ENCODE measurements around the gene PNPLA8. TPM values are rescaled to one million over a fixed set of nuclear protein-coding genes. Genes with fewer than 3 reads are reported as not detected.
"Not testable (repeated sequence)": the region's sequence is repeated elsewhere in the genome, so short reads cannot be mapped to it uniquely, and the experiment has no call there.

Gene PNPLA8
- total RNA-seq, 1 donor from 2014 or later: 16.2 TPM

GRCh38 chr7:108511939-108512338 is 14.0 kb downstream of the PNPLA8 start:
- H3K9me3 ChIP-seq (ENCODE audit: control insufficient read depth in 3 of 3, low read length in 3 of 3): no peaks in the 10 kb centered on the region

GRCh38 chr7:108504576-108504975 is 21.4 kb downstream of the PNPLA8 start:
- not testable (repeated sequence) for H3K4me3 ChIP-seq (ENCODE audit: low read length in 3 of 3); H3K9ac ChIP-seq (ENCODE audit: low read depth in 1 of 3, low read length in 3 of 3); H3K9me3 ChIP-seq (ENCODE audit: control insufficient read depth in 3 of 3, low read length in 3 of 3); H3K27ac ChIP-seq (ENCODE audit: low read depth, low read length); H3K4me1 ChIP-seq (ENCODE audit: control insufficient read depth in 3 of 3, insufficient read depth in 3 of 3, low read length in 3 of 3); H3K27me3 ChIP-seq (ENCODE audit: control insufficient read depth in 3 of 3, insufficient read depth in 3 of 3, low read length in 3 of 3)
- H3K36me3 ChIP-seq (ENCODE audit: control insufficient read depth in 3 of 3, insufficient read depth in 3 of 3, low read length in 3 of 3): peaks cover 3 to 13% (median 10%) of the 10 kb centered on the region in 3 donors

More at GRCh38 chr7:108511939-108512338, 14.0 kb downstream of the PNPLA8 start:
- Histone ChIP-seq H3K4me1 (ENCODE audit: control insufficient read depth in 3 of 3, insufficient read depth in 3 of 3, low read length in 3 of 3) (no peaks in the 10 kb centered on the region), H3K27ac (ENCODE audit: low read depth, low read length) (no peak overlapping the region), H3K9ac (ENCODE audit: low read depth in 1 of 3, low read length in 3 of 3) (no peak overlapping the region), H3K36me3 (ENCODE audit: control insufficient read depth in 3 of 3, insufficient read depth in 3 of 3, low read length in 3 of 3) (peaks cover 7 to 15% (median 8%) of the 10 kb centered on the region in 3 donors), H3K27me3 (ENCODE audit: control insufficient read depth in 3 of 3, insufficient read depth in 3 of 3, low read length in 3 of 3) (no peaks in the 10 kb centered on the region), H3K4me3 (ENCODE audit: low read length in 3 of 3) (no peak overlapping the region)

- peaks cover 3 to 13% (median 10%) of the 10 kb centered on the region in 3 donors for H3K36me3 ChIP-seq (ENCODE audit: control insufficient read depth in 3 of 3, insufficient read depth in 3 of 3, low read length in 3 of 3)
- H3K27me3 ChIP-seq (ENCODE audit: control insufficient read depth in 3 of 3, insufficient read depth in 3 of 3, low read length in 3 of 3): no peaks in the 10 kb centered on the region
- no peaks in the 10 kb centered on the region for H3K9me3 ChIP-seq (ENCODE audit: control insufficient read depth in 3 of 3, low read length in 3 of 3)
- no peak overlapping the region for H3K9ac ChIP-seq (ENCODE audit: low read depth in 1 of 3, low read length in 3 of 3)
- H3K4me3 ChIP-seq (ENCODE audit: low read length in 3 of 3): no peak overlapping the region
- H3K4me1 ChIP-seq (ENCODE audit: control insufficient read depth in 3 of 3, insufficient read depth in 3 of 3, low read length in 3 of 3): no peaks in the 10 kb centered on the region
- no peak overlapping the region for H3K27ac ChIP-seq (ENCODE audit: low read depth, low read length)
Observed at GRCh38 chr7:108503112-108504026, 22.6 kb downstream of the PNPLA8 start.

- no peaks in the 10 kb centered on the region for H3K27me3 ChIP-seq (ENCODE audit: control insufficient read depth in 3 of 3, insufficient read depth in 3 of 3, low read length in 3 of 3)
- no peaks in the 10 kb centered on the region for H3K4me1 ChIP-seq (ENCODE audit: control insufficient read depth in 3 of 3, insufficient read depth in 3 of 3, low read length in 3 of 3)
- H3K27ac ChIP-seq (ENCODE audit: low read depth, low read length): no peak overlapping the region
- H3K9ac ChIP-seq (ENCODE audit: low read depth in 1 of 3, low read length in 3 of 3): no peak overlapping the region
- H3K36me3 ChIP-seq (ENCODE audit: control insufficient read depth in 3 of 3, insufficient read depth in 3 of 3, low read length in 3 of 3): peaks cover 6 to 16% (median 15%) of the 10 kb centered on the region in 3 donors
- H3K4me3 ChIP-seq (ENCODE audit: low read length in 3 of 3): no peak overlapping the region
- no peaks in the 10 kb centered on the region for H3K9me3 ChIP-seq (ENCODE audit: control insufficient read depth in 3 of 3, low read length in 3 of 3)
Observed at GRCh38 chr7:108499566-108499965, 26.4 kb downstream of the PNPLA8 start.

GRCh38 chr7:108498481-108498880 is 27.5 kb downstream of the PNPLA8 start:
- Histone ChIP-seq H3K27ac (ENCODE audit: low read depth, low read length) (no peak overlapping the region), H3K9me3 (ENCODE audit: control insufficient read depth in 3 of 3, low read length in 3 of 3) (no peaks in the 10 kb centered on the region), H3K9ac (ENCODE audit: low read depth in 1 of 3, low read length in 3 of 3) (no peak overlapping the region), H3K27me3 (ENCODE audit: control insufficient read depth in 3 of 3, insufficient read depth in 3 of 3, low read length in 3 of 3) (no peaks in the 10 kb centered on the region), H3K4me3 (ENCODE audit: low read length in 3 of 3) (no peak overlapping the region), H3K36me3 (ENCODE audit: control insufficient read depth in 3 of 3, insufficient read depth in 3 of 3, low read length in 3 of 3) (peaks cover 6 to 17% (median 17%) of the 10 kb centered on the region in 3 donors), H3K4me1 (ENCODE audit: control insufficient read depth in 3 of 3, insufficient read depth in 3 of 3, low read length in 3 of 3) (no peaks in the 10 kb centered on the region)

- Histone ChIP-seq H3K4me3 (ENCODE audit: low read length in 3 of 3) (no peak overlapping the region), H3K9ac (ENCODE audit: low read depth in 1 of 3, low read length in 3 of 3) (no peak overlapping the region), H3K27me3 (ENCODE audit: control insufficient read depth in 3 of 3, insufficient read depth in 3 of 3, low read length in 3 of 3) (no peaks in the 10 kb centered on the region), H3K36me3 (ENCODE audit: control insufficient read depth in 3 of 3, insufficient read depth in 3 of 3, low read length in 3 of 3) (peaks cover 6 to 20% (median 19%) of the 10 kb centered on the region in 3 donors), H3K4me1 (ENCODE audit: control insufficient read depth in 3 of 3, insufficient read depth in 3 of 3, low read length in 3 of 3) (no peaks in the 10 kb centered on the region), H3K9me3 (ENCODE audit: control insufficient read depth in 3 of 3, low read length in 3 of 3) (no peaks in the 10 kb centered on the region), H3K27ac (ENCODE audit: low read depth, low read length) (no peak overlapping the region)
Observed at GRCh38 chr7:108497082-108497725, 28.7 kb downstream of the PNPLA8 start.

- no peaks in the 10 kb centered on the region for H3K9me3 ChIP-seq (ENCODE audit: control insufficient read depth in 3 of 3, low read length in 3 of 3)
- no peak overlapping the region for H3K9ac ChIP-seq (ENCODE audit: low read depth in 1 of 3, low read length in 3 of 3)
- no peak overlapping the region for H3K27ac ChIP-seq (ENCODE audit: low read depth, low read length)
- no peaks in the 10 kb centered on the region for H3K27me3 ChIP-seq (ENCODE audit: control insufficient read depth in 3 of 3, insufficient read depth in 3 of 3, low read length in 3 of 3)
- H3K36me3 ChIP-seq (ENCODE audit: control insufficient read depth in 3 of 3, insufficient read depth in 3 of 3, low read length in 3 of 3): peaks cover 4 to 30% (median 20%) of the 10 kb centered on the region in 3 donors
- no peaks in the 10 kb centered on the region for H3K4me1 ChIP-seq (ENCODE audit: control insufficient read depth in 3 of 3, insufficient read depth in 3 of 3, low read length in 3 of 3)
- no peak overlapping the region for H3K4me3 ChIP-seq (ENCODE audit: low read length in 3 of 3)
Observed at GRCh38 chr7:108492742-108493141, 33.2 kb downstream of the PNPLA8 start.

GRCh38 chr7:108488768-108489538 is 37.0 kb downstream of the PNPLA8 start:
- no peaks in the 10 kb centered on the region for H3K4me1 ChIP-seq (ENCODE audit: control insufficient read depth in 3 of 3, insufficient read depth in 3 of 3, low read length in 3 of 3)
- no peak overlapping the region for H3K27ac ChIP-seq (ENCODE audit: low read depth, low read length)
- H3K27me3 ChIP-seq (ENCODE audit: control insufficient read depth in 3 of 3, insufficient read depth in 3 of 3, low read length in 3 of 3): no peaks in the 10 kb centered on the region
- no peak overlapping the region for H3K4me3 ChIP-seq (ENCODE audit: low read length in 3 of 3)
- peaks cover 2 to 34% (median 16%) of the 10 kb centered on the region in 3 donors for H3K36me3 ChIP-seq (ENCODE audit: control insufficient read depth in 3 of 3, insufficient read depth in 3 of 3, low read length in 3 of 3)
- H3K9ac ChIP-seq (ENCODE audit: low read depth in 1 of 3, low read length in 3 of 3): no peak overlapping the region
- H3K9me3 ChIP-seq (ENCODE audit: control insufficient read depth in 3 of 3, low read length in 3 of 3): no peaks in the 10 kb centered on the region

- Histone ChIP-seq H3K9ac (ENCODE audit: low read depth in 1 of 3, low read length in 3 of 3) (no peak overlapping the region), H3K27ac (ENCODE audit: low read depth, low read length) (no peak overlapping the region), H3K36me3 (ENCODE audit: control insufficient read depth in 3 of 3, insufficient read depth in 3 of 3, low read length in 3 of 3) (peaks cover 2 to 38% (median 13%) of the 10 kb centered on the region in 3 donors), H3K4me1 (ENCODE audit: control insufficient read depth in 3 of 3, insufficient read depth in 3 of 3, low read length in 3 of 3) (no peaks in the 10 kb centered on the region), H3K4me3 (ENCODE audit: low read length in 3 of 3) (no peak overlapping the region), H3K27me3 (ENCODE audit: control insufficient read depth in 3 of 3, insufficient read depth in 3 of 3, low read length in 3 of 3) (no peaks in the 10 kb centered on the region), H3K9me3 (ENCODE audit: control insufficient read depth in 3 of 3, low read length in 3 of 3) (no peaks in the 10 kb centered on the region)
Observed at GRCh38 chr7:108487646-108488045, 38.3 kb downstream of the PNPLA8 start.
